A549 (cell line): ENCODE results near the gene PRICKLE4. TPM values are rescaled to one million over a fixed set of nuclear protein-coding genes. Genes with fewer than 3 reads are reported as not detected.

Source experiments
- ATAC-seq, 2 experiments: fragments of 200-7000 bp in 1 of 2; fragments of >200 bp in 1 of 2; cut with Nextera tagmentation in 1 of 2; cut with Tn5 transposase in 1 of 2; 3 replicates each; pipeline versions ENCODE4 v1.8.0 to v1.9.1; 2018 to 2020; ENCODE audit warnings: mild to moderate bottlenecking in 1 of 2, moderate library complexity in 1 of 2
- CTCF ChIA-PET: fragments of 300-600 bp; sonication (Branson Sonifier 250); formaldehyde crosslinking; extraction: SDS; loops from one replicate; lab custom pipeline; 2021; ENCODE audit warnings: antibody characterized with exemption, inconsistent platforms; lab: Yijun Ruan, JAX
- POLR2A ChIA-PET: fragments of 350-600 bp; formaldehyde crosslinking; extraction: SDS; loops from one replicate; lab custom pipeline; 2021; ENCODE audit warnings: antibody characterized with exemption, inconsistent platforms; lab: Yijun Ruan, JAX
- DNase-seq, 2 experiments: peaks; one replicate each; pipeline versions ENCODE4 v3.0.0 to v3.0.0-alpha.2; 2011 to 2016; ENCODE audit warnings: low read depth in 1 of 2, low spot score in 1 of 2
- FAIRE-seq: peaks from 2 replicates; lab custom pipeline; 2011; peaks lifted over from hg19 to GRCh38; lab: Jason Lieb, UNC
- H3K27ac ChIP-seq, 2 experiments: fragments of >200 bp; sonication (Bioruptor Twin); formaldehyde crosslinking; 3 replicates each; pipeline ENCODE4 v1.5.1; 2016 to 2017
- H3K4me1 ChIP-seq: fragments of >200 bp; sonication (Bioruptor Twin); formaldehyde crosslinking; 3 replicates; pipeline ENCODE4 v1.6.1; 2016
- H3K4me2 ChIP-seq: fragments of >200 bp; sonication (Bioruptor Twin); formaldehyde crosslinking; 3 replicates; pipeline ENCODE4 v1.6.1; 2016
- H3K4me3 ChIP-seq: fragments of >200 bp; sonication (Bioruptor Twin); formaldehyde crosslinking; 3 replicates; pipeline ENCODE4 v1.5.1; 2016
- H3K9me3 ChIP-seq: fragments of >200 bp; sonication (Bioruptor Twin); formaldehyde crosslinking; 3 replicates; pipeline ENCODE4 v1.6.1; 2016
- ATOH8 ChIP-seq: fragments of 250-450 bp; sonication (Bioruptor Pico); IDR thresholded peaks from 2 replicates; pipeline ENCODE4 v1.5.0; 2020; ENCODE audit warnings: low read depth, mild to moderate bottlenecking, moderate library complexity
- CBX2 ChIP-seq: fragments of 200-600 bp; sonication (generic); IDR thresholded peaks from 2 replicates; pipeline ENCODE4 v1.6.1; 2016; ENCODE audit warnings: low read depth, mild to moderate bottlenecking, borderline replicate concordance
- CBX8 ChIP-seq: fragments of 200-600 bp; sonication (generic); IDR thresholded peaks from 2 replicates; pipeline ENCODE4 v1.6.1; 2016
- CHD4 ChIP-seq: fragments of 200-600 bp; sonication (generic); IDR thresholded peaks from 2 replicates; pipeline ENCODE4 v1.6.1; 2016; ENCODE audit warnings: antibody characterized with exemption, mild to moderate bottlenecking, borderline replicate concordance
- CTCF ChIP-seq: fragments of >200 bp; sonication (Bioruptor Twin); formaldehyde crosslinking; IDR thresholded peaks from 3 replicates; pipeline ENCODE4 v1.5.1; 2016
- EHMT2 ChIP-seq: fragments of 200-600 bp; sonication (generic); IDR thresholded peaks from 2 replicates; pipeline ENCODE4 v1.6.1; 2016; ENCODE audit warnings: antibody characterized with exemption, low read depth, mild to moderate bottlenecking, moderate library complexity
- ESRRA ChIP-seq: fragments of 150-350 bp; IDR thresholded peaks from 2 replicates; pipeline ENCODE4 v1.6.1; 2014; ENCODE audit warnings: mild to moderate bottlenecking, low read length, borderline replicate concordance
- FOSB ChIP-seq: fragments of 250-450 bp; sonication (Bioruptor Pico); IDR thresholded peaks from 2 replicates; pipeline ENCODE4 v1.5.0; 2020; ENCODE audit warnings: mild to moderate bottlenecking, moderate library complexity
- FOSL2 ChIP-seq, 2 experiments: fragments of 450-650 bp in 1 of 2; fragments of >200 bp in 1 of 2; sonication (Bioruptor Twin) in 1 of 2; formaldehyde crosslinking; IDR thresholded peaks; 2 replicates each; pipeline versions ENCODE4 v1.5.0 to v1.6.1; 2016 to 2020; ENCODE audit warnings: mild to moderate bottlenecking in 1 of 2, moderate library complexity in 1 of 2
- FOXS1 ChIP-seq: fragments of 250-450 bp; sonication (Bioruptor Pico); IDR thresholded peaks from 2 replicates; pipeline ENCODE4 v1.5.0; 2020; ENCODE audit warnings: mild to moderate bottlenecking, moderate library complexity
- HDAC2 ChIP-seq: fragments of 200-600 bp; sonication (generic); IDR thresholded peaks from 2 replicates; pipeline ENCODE4 v1.6.1; 2016
- HOXB5 ChIP-seq: fragments of 250-450 bp; sonication (Bioruptor Pico); IDR thresholded peaks from 2 replicates; pipeline ENCODE4 v1.5.0; 2020; ENCODE audit warnings: mild to moderate bottlenecking, moderate library complexity
- JUNB ChIP-seq: fragments of >200 bp; sonication (Bioruptor Twin); formaldehyde crosslinking; IDR thresholded peaks from 2 replicates; pipeline ENCODE4 v1.6.1; 2016
- KDM1A ChIP-seq: fragments of 200-600 bp; sonication (generic); IDR thresholded peaks from 2 replicates; pipeline ENCODE4 v1.6.1; 2016; ENCODE audit warnings: low read depth, mild to moderate bottlenecking
- MYC ChIP-seq: IDR thresholded peaks from 2 replicates; pipeline ENCODE4 v1.6.1; 2012; ENCODE audit warnings: mild to moderate bottlenecking, inconsistent platforms, low read length, improper control_type of control experiment, borderline replicate concordance
- NPAS2 ChIP-seq: fragments of 250-450 bp; sonication (Bioruptor Pico); IDR thresholded peaks from 2 replicates; pipeline ENCODE4 v1.8.0; 2022; ENCODE audit warnings: mild to moderate bottlenecking, moderate library complexity, borderline replicate concordance
- PHF8 ChIP-seq: fragments of 200-600 bp; sonication (generic); IDR thresholded peaks from 2 replicates; pipeline ENCODE4 v1.6.1; 2016; ENCODE audit warnings: low read depth, mild to moderate bottlenecking, antibody characterized with exemption, moderate library complexity, borderline replicate concordance
- POLR2AphosphoS2 ChIP-seq: conservative IDR thresholded peaks from 2 replicates; pipeline ENCODE4 v1.6.1; 2012; ENCODE audit warnings: low read length, improper control_type of control experiment, inconsistent platforms
- SMC3 ChIP-seq: fragments of >200 bp; sonication (Bioruptor Twin); formaldehyde crosslinking; IDR thresholded peaks from 3 replicates; pipeline ENCODE4 v1.6.1; 2018; ENCODE audit warnings: inconsistent platforms
- USF2 ChIP-seq: fragments of 450-650 bp; IDR thresholded peaks from 2 replicates; pipeline ENCODE4 v1.6.1; 2014; ENCODE audit warnings: antibody characterized with exemption
- ZC3H11A ChIP-seq: fragments of 450-650 bp; IDR thresholded peaks from 2 replicates; pipeline ENCODE4 v1.6.1; 2014; ENCODE audit warnings: antibody characterized with exemption, mild to moderate bottlenecking
- ZNF302 ChIP-seq: fragments of 250-450 bp; sonication (Bioruptor Pico); IDR thresholded peaks from 2 replicates; pipeline ENCODE4 v1.9.0; 2021; ENCODE audit warnings: inconsistent platforms, mild to moderate bottlenecking, moderate library complexity
- WGBS: methylation state at CpG from one replicate; pipeline ENCODE4 v1.1.6; 2017; ENCODE audit errors: missing lambda C conversion rate; 5-methylcytosine and 5-hydroxymethylcytosine counted together
- polyA plus RNA-seq, 4 experiments: library from polyadenylated mRNA; depleted of rRNA in 3 of 4; stranded (reverse); fragments of >200 nt; fragmentation: RNase III in 1 of 4; extraction: RNeasy Plus Mini Kit Qiagen cat#74134 plus additional on column Dnase treatment in 1 of 4; gene quantifications; 2 replicates in 3 of 4; 3 replicates in 1 of 4; pipeline ENCODE4 v1.2.3, GENCODE V29; 2011 to 2017

Gene PRICKLE4
- polyA plus RNA-seq, 2 of the 4 experiments (the other 2 are of a cell fraction) = 0.34 to 1.5 TPM

- FAIRE-seq = no peak
Measured at GRCh38 chr6:41798901-41799558, 18.4 kb downstream of the PRICKLE4 start.

GRCh38 chr6:41799559-41799911 is 19.0 kb downstream of the PRICKLE4 start:
- FAIRE-seq = no peak
- CTCF ChIA-PET = interaction anchor here (2.7 to 4.0 kb wide), 6 partner anchors 8 to 243 kb away, joined by 14 to 70 read pairs (median 21); partner anchors contain the start of genes BYSL, MED20 and TOMM6
- no peak for DNase-seq
- Histone ChIP-seq H3K4me1 (0 out of 3 replicates have a peak, but pooled peaks cover 3% of the 10 kb centered on the region), H3K27ac (no peak overlapping the region), H3K9me3 (no peaks in the 10 kb centered on the region), H3K4me2 (no peak overlapping the region), H3K4me3 (no peak overlapping the region)
- no peak for ATAC-seq
- TF ChIP-seq ATOH8 (CRISPR knock-in tag) (no peak), CBX2 (no peak), FOXS1 (no peak), CBX8 (no peak), HDAC2 (no peak), SMC3 (no peak), KDM1A (no peak), JUNB (no peak), USF2 (no peak), PHF8 (no peak), MYC (no peak), EHMT2 (no peak), HOXB5 (CRISPR knock-in tag) (no peak), NPAS2 (CRISPR knock-in tag) (no peak), ZNF302 (no peak), POLR2AphosphoS2 (no peak), FOSL2 (IDR thresholded peaks at IDR 0.05) (no peak), FOSL2 (CRISPR knock-in tag; IDR thresholded peaks at IDR 0.05) (no peak), CTCF (no peak), FOSB (no peak), CHD4 (no peak)
- POLR2A ChIA-PET = no interaction called here
- WGBS = 57% methylated on average over 2 of the region's 2 CpGs

More at GRCh38 chr6:41798901-41799558, 18.4 kb downstream of the PRICKLE4 start:
- ATAC-seq = no peak
- H3K4me2 ChIP-seq = no peak overlapping the region
- H3K27ac ChIP-seq = no peak overlapping the region
- H3K4me3 ChIP-seq = no peak overlapping the region
- TF ChIP-seq ZC3H11A (peak; percentile 31; the same call in 1 of the 2 replicates), ESRRA (no peak)
- ChIA-PET POLR2A (no interaction called here), CTCF (interaction anchor here (0.7 to 4.0 kb wide), 7 partner anchors 8 to 243 kb away, joined by 4 to 70 read pairs (median 21); partner anchors contain the start of genes BYSL, MED20 and TOMM6)
- WGBS = 85% methylated on average over 7 of the region's 7 CpGs
- DNase-seq = no peak
- no peaks in the 10 kb centered on the region for H3K9me3 ChIP-seq
- 0 out of 3 replicates have a peak, but pooled peaks cover 3% of the 10 kb centered on the region for H3K4me1 ChIP-seq
